DOHH2 (cell line): ENCODE results near the gene FBXO28.

ENCODE experiments used
- EZH2phosphoT487 ChIP-seq: fragments of 200-600 bp; sonication (generic); IDR thresholded peaks from 2 replicates; pipeline ENCODE4 v1.6.1; 2017; ENCODE audit warnings: borderline replicate concordance, mild to moderate bottlenecking, antibody characterized with exemption, low read length, moderate library complexity, mixed read lengths
- TF ChIP-seq, protein P1 (sequence below): fragments of 200-600 bp; sonication (generic); IDR thresholded peaks from one replicate; pipeline ENCODE4 v1.5.1; 2014; ENCODE audit warnings: antibody characterized with exemption, mild to moderate bottlenecking, low read depth, low read length; ENCODE audit not compliant: poor library complexity, severe bottlenecking

DNA sequence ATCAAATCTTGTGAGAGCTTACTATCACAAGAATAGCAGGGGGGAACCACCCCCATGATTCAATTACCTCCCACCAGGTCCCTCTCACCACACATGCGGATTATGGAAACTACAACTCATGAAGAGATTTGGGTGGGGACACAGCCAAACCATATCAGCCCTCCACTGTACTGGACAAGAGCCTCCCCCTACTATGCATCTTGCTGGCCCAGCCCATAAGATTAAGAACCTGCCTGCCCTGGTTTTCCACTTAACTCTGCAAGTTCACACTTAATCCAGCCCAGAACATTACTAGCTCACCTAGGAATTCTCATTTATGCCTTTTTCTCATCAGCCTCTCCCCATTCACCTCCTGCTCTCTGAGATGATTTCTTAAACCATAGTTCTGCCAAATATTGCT lies 18.0 kb upstream of the FBXO28 start:
- TF ChIP-seq, protein P1, sequence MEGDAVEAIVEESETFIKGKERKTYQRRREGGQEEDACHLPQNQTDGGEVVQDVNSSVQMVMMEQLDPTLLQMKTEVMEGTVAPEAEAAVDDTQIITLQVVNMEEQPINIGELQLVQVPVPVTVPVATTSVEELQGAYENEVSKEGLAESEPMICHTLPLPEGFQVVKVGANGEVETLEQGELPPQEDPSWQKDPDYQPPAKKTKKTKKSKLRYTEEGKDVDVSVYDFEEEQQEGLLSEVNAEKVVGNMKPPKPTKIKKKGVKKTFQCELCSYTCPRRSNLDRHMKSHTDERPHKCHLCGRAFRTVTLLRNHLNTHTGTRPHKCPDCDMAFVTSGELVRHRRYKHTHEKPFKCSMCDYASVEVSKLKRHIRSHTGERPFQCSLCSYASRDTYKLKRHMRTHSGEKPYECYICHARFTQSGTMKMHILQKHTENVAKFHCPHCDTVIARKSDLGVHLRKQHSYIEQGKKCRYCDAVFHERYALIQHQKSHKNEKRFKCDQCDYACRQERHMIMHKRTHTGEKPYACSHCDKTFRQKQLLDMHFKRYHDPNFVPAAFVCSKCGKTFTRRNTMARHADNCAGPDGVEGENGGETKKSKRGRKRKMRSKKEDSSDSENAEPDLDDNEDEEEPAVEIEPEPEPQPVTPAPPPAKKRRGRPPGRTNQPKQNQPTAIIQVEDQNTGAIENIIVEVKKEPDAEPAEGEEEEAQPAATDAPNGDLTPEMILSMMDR = no peak
- no peak for TF ChIP-seq EZH2phosphoT487
